ENCODE measurements around the gene HDAC3. TPM values are rescaled to one million over a fixed set of nuclear protein-coding genes. Genes with fewer than 3 reads are reported as not detected.

HDAC3 gene
- polyA plus RNA-seq, 4 donors: 39.0 to 65.0 (median 49.6) TPM

DNA sequence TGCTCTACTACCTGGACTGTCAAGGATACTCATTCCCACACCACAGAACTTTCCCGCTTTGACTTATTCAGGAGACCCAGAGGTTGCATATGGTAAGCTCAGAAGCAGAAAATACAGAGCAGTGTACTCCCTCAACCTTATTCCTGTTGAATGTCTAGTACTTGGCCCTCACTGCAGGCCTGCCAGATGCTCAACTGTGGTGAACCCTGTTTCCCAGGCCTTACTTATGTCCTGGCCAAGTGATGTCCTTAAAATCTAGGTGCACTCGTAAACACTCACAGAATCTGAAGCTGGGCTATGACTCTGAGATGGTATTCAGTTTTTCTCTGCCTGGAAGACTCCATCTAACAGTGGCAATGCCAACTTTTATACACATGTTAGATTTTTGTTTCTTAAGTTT, 38.8 kb downstream of the HDAC3 start:
- Histone ChIP-seq H3K36me3 (ENCODE audit: control insufficient read depth in 3 of 3, insufficient read depth in 2 of 3, low read depth in 1 of 3, low read length in 3 of 3) (peaks cover 0 to 13% (median 4%) of the 10 kb centered on the region in 3 donors), H3K4me3 (ENCODE audit: low read depth in 1 of 3, low read length in 3 of 3) (no peak overlapping the region), H3K4me1 (ENCODE audit: control insufficient read depth in 3 of 3, insufficient read depth in 2 of 3, low read depth in 1 of 3, low read length in 2 of 3) (peaks cover 0 to 2% (median 0%) of the 10 kb centered on the region in 3 donors), H3K27ac (ENCODE audit: low read depth in 1 of 3, low read length in 2 of 3) (no peak overlapping the region), H3K27me3 (ENCODE audit: control insufficient read depth in 3 of 3, insufficient read depth in 3 of 3, low read length in 3 of 3) (no peaks in the 10 kb centered on the region), H3K9me3 (ENCODE audit: control insufficient read depth in 2 of 2, insufficient read depth in 1 of 2, low read depth in 1 of 2, low read length in 1 of 2) (no peaks in the 10 kb centered on the region)
- WGBS, 3 donors: 96 to 100% (median 97%) methylated on average over 2 of the region's 2 CpGs
- DNase-seq: no peak
- FAIRE-seq: no peak

DNA sequence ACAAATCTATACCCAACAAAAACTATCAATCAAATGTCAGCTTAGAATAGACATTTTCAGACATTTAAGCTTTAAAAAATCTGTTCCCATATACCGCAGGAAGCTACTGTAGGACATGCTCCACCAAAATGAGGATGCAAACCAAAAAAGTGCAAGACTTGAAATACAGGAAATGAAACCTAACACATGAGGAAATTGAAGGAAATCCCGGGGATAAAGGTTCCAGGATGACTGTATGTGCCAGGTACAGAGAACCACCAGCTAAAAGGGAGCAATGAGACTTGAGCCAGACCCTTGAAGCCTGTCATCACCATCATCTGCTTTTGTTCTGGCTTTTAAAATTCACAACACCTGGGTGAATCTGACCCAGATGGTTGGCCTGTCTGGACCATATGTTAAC, 39.3 kb downstream of the HDAC3 start:
- peak in 1 of 2 donors; percentile 25 for DNase-seq
- H3K36me3 ChIP-seq (ENCODE audit: control insufficient read depth in 3 of 3, insufficient read depth in 2 of 3, low read depth in 1 of 3, low read length in 3 of 3): peaks cover 0 to 13% (median 4%) of the 10 kb centered on the region in 3 donors
- H3K4me3 ChIP-seq (ENCODE audit: low read depth in 1 of 3, low read length in 3 of 3): no peak overlapping the region
- no peaks in the 10 kb centered on the region for H3K9me3 ChIP-seq (ENCODE audit: control insufficient read depth in 2 of 2, insufficient read depth in 1 of 2, low read depth in 1 of 2, low read length in 1 of 2)
- H3K4me1 ChIP-seq (ENCODE audit: control insufficient read depth in 3 of 3, insufficient read depth in 2 of 3, low read depth in 1 of 3, low read length in 2 of 3): peaks cover 0 to 2% (median 0%) of the 10 kb centered on the region in 3 donors
- WGBS, 3 donors: 48 to 63% (median 58%) methylated on average over 2 of the region's 2 CpGs
- H3K27ac ChIP-seq (ENCODE audit: low read depth in 1 of 3, low read length in 2 of 3): no peak overlapping the region
- H3K27me3 ChIP-seq (ENCODE audit: control insufficient read depth in 3 of 3, insufficient read depth in 3 of 3, low read length in 3 of 3): no peaks in the 10 kb centered on the region
- no peak for FAIRE-seq

DNA sequence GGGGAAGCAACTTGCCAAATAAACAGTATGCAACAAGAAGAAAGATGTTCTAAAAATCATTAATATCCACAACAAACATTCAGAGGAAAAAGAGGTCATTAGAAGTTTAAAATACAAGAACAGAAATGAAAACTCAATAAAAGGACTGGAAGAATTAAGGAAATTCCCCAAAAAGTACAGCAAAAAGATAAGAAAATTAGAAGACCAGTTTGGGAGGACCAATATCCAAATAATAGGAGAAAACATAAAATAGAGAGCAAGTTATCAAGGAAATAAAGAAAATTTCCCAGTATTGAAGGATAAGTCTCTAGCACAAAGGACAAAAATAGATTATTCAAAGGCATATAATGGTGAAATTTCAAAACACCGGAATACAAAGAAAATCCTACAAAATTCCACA, 39.8 kb downstream of the HDAC3 start:
- H3K36me3 ChIP-seq (ENCODE audit: control insufficient read depth in 3 of 3, insufficient read depth in 2 of 3, low read depth in 1 of 3, low read length in 3 of 3): peaks cover 0 to 10% (median 4%) of the 10 kb centered on the region in 3 donors
- no peaks in the 10 kb centered on the region for H3K27me3 ChIP-seq (ENCODE audit: control insufficient read depth in 3 of 3, insufficient read depth in 3 of 3, low read length in 3 of 3)
- FAIRE-seq: no peak
- H3K9me3 ChIP-seq (ENCODE audit: control insufficient read depth in 2 of 2, insufficient read depth in 1 of 2, low read depth in 1 of 2, low read length in 1 of 2): no peaks in the 10 kb centered on the region
- peaks cover 0 to 2% (median 0%) of the 10 kb centered on the region in 3 donors for H3K4me1 ChIP-seq (ENCODE audit: control insufficient read depth in 3 of 3, insufficient read depth in 2 of 3, low read depth in 1 of 3, low read length in 2 of 3)
- H3K27ac ChIP-seq (ENCODE audit: low read depth in 1 of 3, low read length in 2 of 3): no peak overlapping the region
- no peak for DNase-seq
- 98 to 100% (median 100%) methylated on average over 1 of the region's 1 CpG for WGBS, 3 donors
- H3K4me3 ChIP-seq (ENCODE audit: low read depth in 1 of 3, low read length in 3 of 3): no peak overlapping the region

DNA sequence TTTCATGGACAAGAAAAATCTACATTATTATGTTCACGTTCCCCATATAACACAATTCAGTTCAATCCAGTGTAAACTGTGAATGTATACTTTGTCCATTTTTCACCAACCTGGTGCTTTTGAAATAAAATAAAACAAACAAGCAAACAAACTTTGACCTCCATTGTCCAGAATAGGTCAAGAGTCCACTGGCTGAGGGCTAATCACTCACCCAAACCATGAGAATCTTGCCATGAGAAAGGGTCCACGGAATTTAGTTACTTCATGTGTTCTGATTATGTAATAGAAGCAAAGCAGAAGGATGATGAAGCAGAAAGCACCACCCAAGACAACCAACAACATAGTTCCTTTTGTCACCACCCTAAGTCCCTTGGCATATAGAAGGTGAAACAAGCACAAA, 46.5 kb downstream of the HDAC3 start:
- no peaks in the 10 kb centered on the region for H3K9me3 ChIP-seq (ENCODE audit: control insufficient read depth in 2 of 2, insufficient read depth in 1 of 2, low read depth in 1 of 2, low read length in 1 of 2)
- no peak overlapping the region for H3K4me3 ChIP-seq (ENCODE audit: low read depth in 1 of 3, low read length in 3 of 3)
- peaks cover 0 to 14% (median 8%) of the 10 kb centered on the region in 3 donors for H3K36me3 ChIP-seq (ENCODE audit: control insufficient read depth in 3 of 3, insufficient read depth in 2 of 3, low read depth in 1 of 3, low read length in 3 of 3)
- FAIRE-seq (no peak), DNase-seq (no peak)
- no peaks in the 10 kb centered on the region for H3K4me1 ChIP-seq (ENCODE audit: control insufficient read depth in 3 of 3, insufficient read depth in 2 of 3, low read depth in 1 of 3, low read length in 2 of 3)
- WGBS, 3 donors: 62 to 70% (median 63%) methylated on average over 2 of the region's 2 CpGs
- no peak overlapping the region for H3K27ac ChIP-seq (ENCODE audit: low read depth in 1 of 3, low read length in 2 of 3)
- no peaks in the 10 kb centered on the region for H3K27me3 ChIP-seq (ENCODE audit: control insufficient read depth in 3 of 3, insufficient read depth in 3 of 3, low read length in 3 of 3)

DNA sequence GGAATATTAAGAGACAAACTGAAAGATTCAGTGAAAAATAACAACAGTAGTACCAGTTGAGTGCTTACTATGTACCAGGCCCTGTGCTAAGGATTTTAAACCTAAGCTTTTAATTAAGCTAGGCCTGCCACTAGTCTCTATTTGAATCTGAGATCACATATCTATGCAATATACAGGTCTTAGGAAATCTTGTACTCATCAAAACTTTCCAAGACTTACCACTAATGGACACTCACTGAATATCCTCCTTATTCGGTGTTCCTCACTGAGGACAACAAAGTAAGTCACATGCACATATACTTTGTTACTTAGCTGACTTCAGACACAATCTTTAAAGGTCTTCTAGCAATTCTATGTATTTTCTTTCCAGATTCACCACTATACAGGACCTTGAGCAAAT, 50.4 kb downstream of the HDAC3 start:
- DNase-seq: no peak
- Histone ChIP-seq H3K36me3 (ENCODE audit: control insufficient read depth in 3 of 3, insufficient read depth in 2 of 3, low read depth in 1 of 3, low read length in 3 of 3) (peaks cover 0 to 14% (median 8%) of the 10 kb centered on the region in 3 donors), H3K4me1 (ENCODE audit: control insufficient read depth in 3 of 3, insufficient read depth in 2 of 3, low read depth in 1 of 3, low read length in 2 of 3) (no peaks in the 10 kb centered on the region), H3K4me3 (ENCODE audit: low read depth in 1 of 3, low read length in 3 of 3) (no peak overlapping the region), H3K27ac (ENCODE audit: low read depth in 1 of 3, low read length in 2 of 3) (no peak overlapping the region), H3K27me3 (ENCODE audit: control insufficient read depth in 3 of 3, insufficient read depth in 3 of 3, low read length in 3 of 3) (no peaks in the 10 kb centered on the region), H3K9me3 (ENCODE audit: control insufficient read depth in 2 of 2, insufficient read depth in 1 of 2, low read depth in 1 of 2, low read length in 1 of 2) (no peaks in the 10 kb centered on the region)
- FAIRE-seq: no peak
- 74 to 92% (median 91%) methylated on average over 1 of the region's 1 CpG for WGBS, 3 donors

DNA sequence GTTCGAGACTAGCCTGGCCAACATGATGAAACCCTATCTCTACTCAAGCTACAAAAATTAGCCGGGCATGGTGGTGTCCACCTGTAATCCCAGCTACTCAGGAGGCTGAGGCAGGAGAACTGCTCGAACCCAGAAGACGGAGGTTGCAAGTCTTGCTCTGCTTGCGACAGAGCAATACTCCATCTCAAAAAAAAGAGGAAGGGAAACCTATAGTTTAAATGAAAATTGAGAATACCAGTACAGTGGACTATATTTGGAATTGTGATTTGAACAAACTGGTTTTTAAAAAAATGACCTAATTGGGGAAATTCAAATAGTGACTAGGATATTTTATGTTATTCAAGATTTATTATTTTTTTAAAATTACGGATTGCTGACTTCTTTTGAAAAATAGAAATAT, 51.1 kb downstream of the HDAC3 start:
- peaks cover 0 to 14% (median 13%) of the 10 kb centered on the region in 3 donors for H3K36me3 ChIP-seq (ENCODE audit: control insufficient read depth in 3 of 3, insufficient read depth in 2 of 3, low read depth in 1 of 3, low read length in 3 of 3)
- no peak overlapping the region for H3K4me3 ChIP-seq (ENCODE audit: low read depth in 1 of 3, low read length in 3 of 3)
- FAIRE-seq (no peak), DNase-seq (no peak)
- H3K27me3 ChIP-seq (ENCODE audit: control insufficient read depth in 3 of 3, insufficient read depth in 3 of 3, low read length in 3 of 3): no peaks in the 10 kb centered on the region
- 85 to 97% (median 94%) methylated on average over 6 of the region's 6 CpGs for WGBS, 3 donors
- no peak overlapping the region for H3K27ac ChIP-seq (ENCODE audit: low read depth in 1 of 3, low read length in 2 of 3)
- no peaks in the 10 kb centered on the region for H3K4me1 ChIP-seq (ENCODE audit: control insufficient read depth in 3 of 3, insufficient read depth in 2 of 3, low read depth in 1 of 3, low read length in 2 of 3)
- H3K9me3 ChIP-seq (ENCODE audit: control insufficient read depth in 2 of 2, insufficient read depth in 1 of 2, low read depth in 1 of 2, low read length in 1 of 2): no peaks in the 10 kb centered on the region

DNA sequence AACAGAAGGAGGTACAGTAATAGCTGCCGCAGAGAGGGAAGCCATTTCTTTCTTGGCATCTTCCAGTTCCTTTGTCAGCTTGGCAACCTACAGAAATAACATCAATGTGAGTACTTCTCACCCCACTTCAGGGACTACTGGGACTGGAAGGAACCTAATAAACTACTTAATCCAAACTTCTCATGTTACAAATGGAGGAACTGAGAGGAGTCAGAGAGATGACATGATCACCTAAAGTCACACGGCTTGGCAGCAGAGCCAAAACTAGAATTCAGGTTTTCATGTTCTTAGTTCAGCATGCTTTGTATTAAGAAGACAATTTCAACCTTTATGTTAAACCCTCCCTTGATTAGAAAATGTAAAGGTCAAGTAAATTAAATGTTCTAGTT, 62.5 kb downstream of the HDAC3 start:
- Histone ChIP-seq H3K27ac (ENCODE audit: low read depth in 1 of 3, low read length in 2 of 3) (no peak overlapping the region), H3K4me3 (ENCODE audit: low read depth in 1 of 3, low read length in 3 of 3) (no peak overlapping the region), H3K9me3 (ENCODE audit: control insufficient read depth in 2 of 2, insufficient read depth in 1 of 2, low read depth in 1 of 2, low read length in 1 of 2) (no peaks in the 10 kb centered on the region), H3K4me1 (ENCODE audit: control insufficient read depth in 3 of 3, insufficient read depth in 2 of 3, low read depth in 1 of 3, low read length in 2 of 3) (no peaks in the 10 kb centered on the region), H3K36me3 (ENCODE audit: control insufficient read depth in 3 of 3, insufficient read depth in 2 of 3, low read depth in 1 of 3, low read length in 3 of 3) (peaks cover 27 to 54% (median 35%) of the 10 kb centered on the region in 3 donors), H3K27me3 (ENCODE audit: control insufficient read depth in 3 of 3, insufficient read depth in 3 of 3, low read length in 3 of 3) (no peaks in the 10 kb centered on the region)
- FAIRE-seq: no peak
- no peak for DNase-seq
- WGBS, 3 donors: 88 to 95% (median 89%) methylated on average over 2 of the region's 2 CpGs

DNA sequence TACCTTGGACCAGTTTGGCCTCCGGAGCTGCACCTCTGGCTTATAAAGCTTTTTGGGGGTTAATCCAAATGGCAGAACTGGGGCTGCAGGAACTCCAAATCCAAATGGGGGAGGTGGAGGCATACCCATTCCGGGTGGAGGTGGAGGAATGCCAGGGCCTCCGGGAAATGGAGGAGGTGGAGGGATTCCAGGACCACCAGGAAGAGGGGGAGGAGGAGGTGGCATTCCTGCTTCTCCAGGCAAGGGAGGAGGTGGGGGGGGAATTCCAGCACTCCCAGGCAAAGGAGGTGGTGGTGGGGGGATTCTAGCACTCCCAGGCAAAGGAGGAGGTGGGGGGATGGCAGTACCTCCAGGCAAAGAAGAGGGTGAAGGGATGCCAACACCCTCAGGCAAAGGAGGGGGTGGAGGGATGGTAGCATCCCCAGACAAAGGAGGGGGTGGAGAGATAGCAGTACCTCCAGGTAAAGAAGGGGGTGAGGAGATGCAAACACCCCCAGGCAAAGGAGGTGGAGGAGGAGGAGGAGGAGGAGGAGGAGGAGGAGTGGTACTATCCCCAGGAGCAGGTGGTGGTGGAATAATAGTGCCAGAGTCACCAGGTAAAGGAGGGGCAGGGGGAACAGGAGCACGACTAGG, 63.0 kb downstream of the HDAC3 start:
- WGBS, 3 donors: 82 to 97% (median 91%) methylated on average over 4 of the region's 4 CpGs
- no peak overlapping the region for H3K4me3 ChIP-seq (ENCODE audit: low read depth in 1 of 3, low read length in 3 of 3)
- no peaks in the 10 kb centered on the region for H3K4me1 ChIP-seq (ENCODE audit: control insufficient read depth in 3 of 3, insufficient read depth in 2 of 3, low read depth in 1 of 3, low read length in 2 of 3)
- no peaks in the 10 kb centered on the region for H3K9me3 ChIP-seq (ENCODE audit: control insufficient read depth in 2 of 2, insufficient read depth in 1 of 2, low read depth in 1 of 2, low read length in 1 of 2)
- H3K27ac ChIP-seq (ENCODE audit: low read depth in 1 of 3, low read length in 2 of 3): no peak overlapping the region
- FAIRE-seq (no peak), DNase-seq (no peak)
- H3K27me3 ChIP-seq (ENCODE audit: control insufficient read depth in 3 of 3, insufficient read depth in 3 of 3, low read length in 3 of 3): no peaks in the 10 kb centered on the region
- H3K36me3 ChIP-seq (ENCODE audit: control insufficient read depth in 3 of 3, insufficient read depth in 2 of 3, low read depth in 1 of 3, low read length in 3 of 3): peaks cover 27 to 53% (median 34%) of the 10 kb centered on the region in 3 donors
